ENCODE measurements around the gene SLC35B4. TPM values are rescaled to one million over a fixed set of nuclear protein-coding genes. Genes with fewer than 3 reads are reported as not detected.

SLC35B4 gene
- total RNA-seq, 3 donors from 2014 or later (not counting 1 experiment from before 2014, with no cell fraction given): 5.2 to 11.5 (median 11.2) TPM

- no peaks in the 10 kb centered on the region for H3K9me3 Mint-ChIP-seq
- H3K36me3 Mint-ChIP-seq: no peaks in the 10 kb centered on the region
- H3K36me3 ChIP-seq (ENCODE audit: control insufficient read depth, insufficient read depth, low read length): no peaks in the 10 kb centered on the region
- H3K4me3 Mint-ChIP-seq: no peak overlapping the region
- intact Hi-C loops (cut with micrococcal nuclease): no loop called here
- no peaks in the 10 kb centered on the region for H3K4me1 ChIP-seq (ENCODE audit: control insufficient read depth, insufficient read depth, low read length)
- peaks cover 10 to 48% of the 10 kb centered on the region in 2 donors for H3K27me3 Mint-ChIP-seq (ENCODE audit: low read depth in 2 of 2)
- WGBS (ENCODE audit: insufficient coverage): 70% methylated on average over 4 of the region's 4 CpGs
- TF ChIP-seq, protein P1, sequence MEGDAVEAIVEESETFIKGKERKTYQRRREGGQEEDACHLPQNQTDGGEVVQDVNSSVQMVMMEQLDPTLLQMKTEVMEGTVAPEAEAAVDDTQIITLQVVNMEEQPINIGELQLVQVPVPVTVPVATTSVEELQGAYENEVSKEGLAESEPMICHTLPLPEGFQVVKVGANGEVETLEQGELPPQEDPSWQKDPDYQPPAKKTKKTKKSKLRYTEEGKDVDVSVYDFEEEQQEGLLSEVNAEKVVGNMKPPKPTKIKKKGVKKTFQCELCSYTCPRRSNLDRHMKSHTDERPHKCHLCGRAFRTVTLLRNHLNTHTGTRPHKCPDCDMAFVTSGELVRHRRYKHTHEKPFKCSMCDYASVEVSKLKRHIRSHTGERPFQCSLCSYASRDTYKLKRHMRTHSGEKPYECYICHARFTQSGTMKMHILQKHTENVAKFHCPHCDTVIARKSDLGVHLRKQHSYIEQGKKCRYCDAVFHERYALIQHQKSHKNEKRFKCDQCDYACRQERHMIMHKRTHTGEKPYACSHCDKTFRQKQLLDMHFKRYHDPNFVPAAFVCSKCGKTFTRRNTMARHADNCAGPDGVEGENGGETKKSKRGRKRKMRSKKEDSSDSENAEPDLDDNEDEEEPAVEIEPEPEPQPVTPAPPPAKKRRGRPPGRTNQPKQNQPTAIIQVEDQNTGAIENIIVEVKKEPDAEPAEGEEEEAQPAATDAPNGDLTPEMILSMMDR (IDR thresholded peaks at IDR 0.05): no peak
- no peak overlapping the region for H3K4me3 ChIP-seq (ENCODE audit: low read length)
- H3K27me3 ChIP-seq (ENCODE audit: control insufficient read depth, insufficient read depth, low read length): no peaks in the 10 kb centered on the region
- no peak overlapping the region for H3K27ac Mint-ChIP-seq
- no peak overlapping the region for H3K27ac ChIP-seq (ENCODE audit: low read length)
- no peaks in the 10 kb centered on the region for H3K4me1 Mint-ChIP-seq
- no peaks in the 10 kb centered on the region for H3K9me3 ChIP-seq (ENCODE audit: control insufficient read depth, insufficient read depth, low read length)
- DNase-seq: no peak
- ATAC-seq: no peak
Observed at GRCh38 chr7:134334408-134334807, 17.7 kb upstream of the SLC35B4 start.

GRCh38 chr7:134333943-134334342 lies 17.2 kb upstream of the SLC35B4 start:
- no peaks in the 10 kb centered on the region for H3K9me3 Mint-ChIP-seq
- H3K36me3 Mint-ChIP-seq: no peaks in the 10 kb centered on the region
- no peaks in the 10 kb centered on the region for H3K4me1 Mint-ChIP-seq
- H3K27ac ChIP-seq (ENCODE audit: low read length): no peak overlapping the region
- H3K4me3 ChIP-seq (ENCODE audit: low read length): no peak overlapping the region
- H3K27me3 Mint-ChIP-seq (ENCODE audit: low read depth in 2 of 2): peaks cover 13 to 52% of the 10 kb centered on the region in 2 donors
- no peaks in the 10 kb centered on the region for H3K36me3 ChIP-seq (ENCODE audit: control insufficient read depth, insufficient read depth, low read length)
- no peaks in the 10 kb centered on the region for H3K27me3 ChIP-seq (ENCODE audit: control insufficient read depth, insufficient read depth, low read length)
- TF ChIP-seq, protein P1 (IDR thresholded peaks at IDR 0.05): no peak
- H3K9me3 ChIP-seq (ENCODE audit: control insufficient read depth, insufficient read depth, low read length): no peaks in the 10 kb centered on the region
- 84% methylated on average over 9 of the region's 13 CpGs for WGBS (ENCODE audit: insufficient coverage)
- no peak overlapping the region for H3K4me3 Mint-ChIP-seq
- no peaks in the 10 kb centered on the region for H3K4me1 ChIP-seq (ENCODE audit: control insufficient read depth, insufficient read depth, low read length)
- DNase-seq (no peak), ATAC-seq (no peak)
- intact Hi-C loops (cut with micrococcal nuclease): no loop called here
- H3K27ac Mint-ChIP-seq: no peak overlapping the region

- no peak for ATAC-seq
- Mint-ChIP-seq H3K27ac (no peak overlapping the region), H3K36me3 (no peaks in the 10 kb centered on the region), H3K4me3 (no peak overlapping the region), H3K4me1 (peaks cover 0 to 3% of the 10 kb centered on the region in 2 donors), H3K9me3 (no peaks in the 10 kb centered on the region), H3K27me3 (ENCODE audit: low read depth in 2 of 2) (peaks cover 13 to 61% of the 10 kb centered on the region in 2 donors)
- Histone ChIP-seq H3K27ac (ENCODE audit: low read length) (no peak overlapping the region), H3K4me3 (ENCODE audit: low read length) (no peak overlapping the region), H3K27me3 (ENCODE audit: control insufficient read depth, insufficient read depth, low read length) (no peaks in the 10 kb centered on the region), H3K4me1 (ENCODE audit: control insufficient read depth, insufficient read depth, low read length) (no peaks in the 10 kb centered on the region), H3K9me3 (ENCODE audit: control insufficient read depth, insufficient read depth, low read length) (no peaks in the 10 kb centered on the region), H3K36me3 (ENCODE audit: control insufficient read depth, insufficient read depth, low read length) (no peaks in the 10 kb centered on the region)
- DNase-seq: no peak
- intact Hi-C loops (cut with micrococcal nuclease): no loop called here
- WGBS (ENCODE audit: insufficient coverage): no CpG with 5 or more reads among the region's 1 CpG
- TF ChIP-seq, protein P1 (IDR thresholded peaks at IDR 0.05): no peak
Observed at GRCh38 chr7:134332892-134333291, 16.2 kb upstream of the SLC35B4 start.

GRCh38 chr7:134331393-134331792 lies 14.7 kb upstream of the SLC35B4 start:
- DNase-seq (no peak), ATAC-seq (no peak)
- Mint-ChIP-seq H3K9me3 (no peaks in the 10 kb centered on the region), H3K36me3 (no peaks in the 10 kb centered on the region), H3K4me1 (peaks cover 0 to 5% of the 10 kb centered on the region in 2 donors), H3K4me3 (no peak overlapping the region), H3K27me3 (ENCODE audit: low read depth in 2 of 2) (peaks cover 9 to 70% of the 10 kb centered on the region in 2 donors), H3K27ac (no peak overlapping the region)
- Histone ChIP-seq H3K27ac (ENCODE audit: low read length) (no peak overlapping the region), H3K4me1 (ENCODE audit: control insufficient read depth, insufficient read depth, low read length) (no peaks in the 10 kb centered on the region), H3K27me3 (ENCODE audit: control insufficient read depth, insufficient read depth, low read length) (no peaks in the 10 kb centered on the region), H3K36me3 (ENCODE audit: control insufficient read depth, insufficient read depth, low read length) (no peaks in the 10 kb centered on the region), H3K9me3 (ENCODE audit: control insufficient read depth, insufficient read depth, low read length) (no peaks in the 10 kb centered on the region), H3K4me3 (ENCODE audit: low read length) (no peak overlapping the region)
- WGBS (ENCODE audit: insufficient coverage): 98% methylated on average over 7 of the region's 7 CpGs
- intact Hi-C loops (cut with micrococcal nuclease): no loop called here
- TF ChIP-seq, protein P1 (IDR thresholded peaks at IDR 0.05): no peak
